ENCODE data around the gene CSN3.

The CSN3 gene

GRCh38 chr4:70251945-70252277, 9.5 kb downstream of the CSN3 start:
- DNase-seq (ENCODE audit: low read depth): no peak
- no peak for TF ChIP-seq CTCF (IDR thresholded peaks at IDR 0.05; ENCODE audit: control insufficient read depth, extremely low read depth, insufficient read depth)
- H3K4me3 ChIP-seq (ENCODE audit: low read depth, low read length): no peak overlapping the region

- DNase-seq (ENCODE audit: low read depth): peak; percentile 18
- TF ChIP-seq CTCF (IDR thresholded peaks at IDR 0.05; ENCODE audit: control insufficient read depth, extremely low read depth, insufficient read depth): peak; percentile 60
- H3K4me3 ChIP-seq (ENCODE audit: low read depth, low read length): no peak overlapping the region
Observed at GRCh38 chr4:70269674-70270073, 27.3 kb downstream of the CSN3 start.

GRCh38 chr4:70277121-70277520, 34.7 kb downstream of the CSN3 start:
- H3K4me3 ChIP-seq (ENCODE audit: low read depth, low read length): no peak overlapping the region
- TF ChIP-seq CTCF (IDR thresholded peaks at IDR 0.05; ENCODE audit: control insufficient read depth, extremely low read depth, insufficient read depth): no peak
- DNase-seq (ENCODE audit: low read depth): no peak

- H3K4me3 ChIP-seq (ENCODE audit: low read depth, low read length): no peak overlapping the region
- no peak for DNase-seq (ENCODE audit: low read depth)
- TF ChIP-seq CTCF (IDR thresholded peaks at IDR 0.05; ENCODE audit: control insufficient read depth, extremely low read depth, insufficient read depth): no peak
Observed at GRCh38 chr4:70280567-70280966, 38.2 kb downstream of the CSN3 start.

- H3K4me3 ChIP-seq (ENCODE audit: low read depth, low read length): no peak overlapping the region
- DNase-seq (ENCODE audit: low read depth): no peak
- TF ChIP-seq CTCF (IDR thresholded peaks at IDR 0.05; ENCODE audit: control insufficient read depth, extremely low read depth, insufficient read depth): no peak
Observed at GRCh38 chr4:70288651-70289050, 46.3 kb downstream of the CSN3 start.

- TF ChIP-seq CTCF (IDR thresholded peaks at IDR 0.05; ENCODE audit: control insufficient read depth, extremely low read depth, insufficient read depth): no peak
- no peak overlapping the region for H3K4me3 ChIP-seq (ENCODE audit: low read depth, low read length)
- no peak for DNase-seq (ENCODE audit: low read depth)
Observed at GRCh38 chr4:70291341-70291740, 48.9 kb downstream of the CSN3 start.

GRCh38 chr4:70297576-70297975, 55.2 kb downstream of the CSN3 start:
- no peak for TF ChIP-seq CTCF (IDR thresholded peaks at IDR 0.05; ENCODE audit: control insufficient read depth, extremely low read depth, insufficient read depth)
- DNase-seq (ENCODE audit: low read depth): no peak

More at GRCh38 chr4:70297576-70297975, 55.2 kb downstream of the CSN3 start:
- no peak overlapping the region for H3K4me3 ChIP-seq (ENCODE audit: low read depth, low read length)

Data from LNCaP clone FGC (cell line).